Activated T-helper 17 cell treated with anti-CD3 and anti-CD28 coated beads, Interleukin-2, amount 50 U/mL, for 72 hours (primary cell): Measurements from ENCODE around the gene VGLL1. TPM values are rescaled to one million over a fixed set of nuclear protein-coding genes. Genes with fewer than 3 reads are reported as not detected.
A peak's percentile ranks its signal among the peaks of the same experiment; 100 is the strongest.

Source experiments
- ATAC-seq: fragments of 150-1000 bp; cut with Tn5 transposase; replicated peaks from 2 replicates; pipeline ENCODE4 v1.10.0; 2021; ENCODE audit warnings: mild to moderate bottlenecking, moderate library complexity
- H3K27ac Mint-ChIP-seq: one replicate; pipeline ENCODE4 v1.8.0; 2022; ENCODE audit warnings: mixed read lengths
- H3K27me3 Mint-ChIP-seq: one replicate; pipeline ENCODE4 v1.8.0; 2022; ENCODE audit warnings: mixed read lengths
- H3K36me3 Mint-ChIP-seq: one replicate; pipeline ENCODE4 v1.8.0; 2022; ENCODE audit warnings: low read depth, mild to moderate bottlenecking, mixed read lengths
- H3K4me1 Mint-ChIP-seq: one replicate; pipeline ENCODE4 v1.8.0; 2022; ENCODE audit warnings: mixed read lengths
- H3K4me3 Mint-ChIP-seq: one replicate; pipeline ENCODE4 v1.8.0; 2022; ENCODE audit warnings: mild to moderate bottlenecking, mixed read lengths
- H3K9me3 Mint-ChIP-seq: one replicate; pipeline ENCODE4 v1.8.0; 2022; ENCODE audit warnings: mixed read lengths
- total RNA-seq, 2 donors: library from RNA; stranded (reverse); gene quantifications; one replicate each; pipeline ENCODE4 v1.2.3, GENCODE V29; 2022

VGLL1 gene, protein sequence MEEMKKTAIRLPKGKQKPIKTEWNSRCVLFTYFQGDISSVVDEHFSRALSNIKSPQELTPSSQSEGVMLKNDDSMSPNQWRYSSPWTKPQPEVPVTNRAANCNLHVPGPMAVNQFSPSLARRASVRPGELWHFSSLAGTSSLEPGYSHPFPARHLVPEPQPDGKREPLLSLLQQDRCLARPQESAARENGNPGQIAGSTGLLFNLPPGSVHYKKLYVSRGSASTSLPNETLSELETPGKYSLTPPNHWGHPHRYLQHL
- not detected for total RNA-seq

DNA sequence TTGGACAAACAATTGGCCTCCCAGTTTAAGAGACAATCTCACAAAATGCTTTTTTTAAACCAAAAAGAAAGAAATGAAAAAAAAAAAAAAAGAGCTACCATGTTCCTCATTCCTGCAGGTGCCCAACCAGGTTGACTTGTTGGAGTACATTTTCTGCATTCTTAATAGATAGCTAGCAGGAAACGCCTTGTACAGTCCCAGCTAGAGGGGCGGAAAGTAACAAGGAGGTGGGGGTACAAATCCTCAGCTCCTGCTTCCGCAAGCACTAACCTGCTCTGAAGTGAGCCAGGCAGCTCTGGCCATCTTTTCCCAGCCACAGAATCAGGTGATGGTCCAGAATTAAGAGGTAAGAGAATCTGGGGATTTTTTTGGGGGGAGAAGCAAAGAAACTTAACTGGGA is at the start of gene VGLL1:
VGLL1 (plus strand) TSS at position 265 of the 400 bp plus-strand sequence. CDS start 3,806 bp downstream, outside the sequence.
- no peak within 1 kb of the TSS for H3K4me3 Mint-ChIP-seq
- no peak for ATAC-seq
- no peak within 1 kb of the TSS for H3K27ac Mint-ChIP-seq
- H3K9me3 Mint-ChIP-seq: no peaks in the 10 kb centered on the region
- peaks cover 4% of the 10 kb centered on the region for H3K4me1 Mint-ChIP-seq
- H3K27me3 Mint-ChIP-seq: peaks cover 3% of the 10 kb centered on the region
- H3K36me3 Mint-ChIP-seq: no peaks in the 10 kb centered on the region

DNA sequence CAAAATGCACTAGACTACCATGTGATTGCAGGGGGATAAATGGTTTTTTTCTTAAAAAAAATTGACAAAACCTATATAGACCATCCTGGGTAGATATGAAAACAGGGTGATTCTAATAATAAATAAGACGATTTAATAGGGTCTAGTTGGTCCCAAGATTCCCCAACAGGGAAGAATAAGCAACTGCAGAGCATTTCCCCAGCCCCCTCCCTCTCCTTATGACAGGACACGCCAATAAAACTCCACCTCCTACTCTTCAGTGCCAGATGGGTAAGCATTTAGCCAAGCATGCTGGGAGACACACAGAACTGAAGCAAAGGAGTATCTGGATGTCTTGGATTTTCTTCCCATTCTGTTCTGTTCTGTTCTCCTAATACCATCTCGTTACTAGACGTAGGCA is 44.4 kb upstream of the VGLL1 start, which contains the start of gene BRS3:
BRS3 (plus strand) TSS at position 301 of the 400 bp plus-strand sequence. CDS start 168 bp downstream, outside the sequence.
- H3K4me1 Mint-ChIP-seq: no peaks in the 10 kb centered on the region
- H3K27me3 Mint-ChIP-seq: peaks cover 22% of the 10 kb centered on the region
- H3K36me3 Mint-ChIP-seq: no peaks in the 10 kb centered on the region
- H3K4me3 Mint-ChIP-seq: no peak within 1 kb of the TSS
- ATAC-seq: no peak
- no peak within 1 kb of the TSS for H3K27ac Mint-ChIP-seq
- H3K9me3 Mint-ChIP-seq: no peaks in the 10 kb centered on the region

DNA sequence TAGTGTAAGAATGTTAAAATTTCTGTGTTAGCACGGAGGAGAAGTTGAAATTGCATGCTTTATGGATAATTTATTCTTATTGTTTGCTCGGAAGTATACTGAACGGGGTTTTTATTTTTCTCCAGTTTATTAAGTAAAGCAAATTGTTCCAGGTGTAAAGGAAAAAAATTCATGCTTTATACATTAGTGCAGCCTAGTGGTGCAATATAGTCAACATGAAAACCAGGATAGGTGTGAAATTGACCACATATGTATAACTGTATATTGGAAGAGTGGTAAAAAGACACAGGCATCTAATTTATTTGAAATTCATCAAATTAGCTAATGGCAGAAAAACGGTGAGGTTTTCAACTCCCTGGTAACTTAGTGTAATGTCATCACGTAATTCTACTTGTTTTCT is 43.3 kb upstream of the VGLL1 start:
- Mint-ChIP-seq H3K36me3 (no peaks in the 10 kb centered on the region), H3K4me1 (no peaks in the 10 kb centered on the region), H3K27ac (no peak overlapping the region), H3K4me3 (no peak overlapping the region), H3K27me3 (peaks cover 22% of the 10 kb centered on the region), H3K9me3 (no peaks in the 10 kb centered on the region)
- no peak for ATAC-seq

DNA sequence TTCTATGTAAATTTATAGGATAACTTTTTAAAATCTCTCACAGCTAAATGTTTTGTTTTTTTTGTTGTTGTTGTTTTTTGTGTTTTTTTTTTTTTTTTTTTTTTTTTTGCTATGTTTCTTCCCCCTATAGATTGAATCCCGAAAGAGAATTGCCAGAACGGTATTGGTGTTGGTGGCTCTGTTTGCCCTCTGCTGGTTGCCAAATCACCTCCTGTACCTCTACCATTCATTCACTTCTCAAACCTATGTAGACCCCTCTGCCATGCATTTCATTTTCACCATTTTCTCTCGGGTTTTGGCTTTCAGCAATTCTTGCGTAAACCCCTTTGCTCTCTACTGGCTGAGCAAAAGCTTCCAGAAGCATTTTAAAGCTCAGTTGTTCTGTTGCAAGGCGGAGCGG is 40.2 kb upstream of the VGLL1 start:
- Mint-ChIP-seq H3K9me3 (no peaks in the 10 kb centered on the region), H3K36me3 (no peaks in the 10 kb centered on the region), H3K4me1 (no peaks in the 10 kb centered on the region), H3K27ac (no peak overlapping the region), H3K4me3 (no peak overlapping the region), H3K27me3 (peaks cover 16% of the 10 kb centered on the region)
- no peak for ATAC-seq

DNA sequence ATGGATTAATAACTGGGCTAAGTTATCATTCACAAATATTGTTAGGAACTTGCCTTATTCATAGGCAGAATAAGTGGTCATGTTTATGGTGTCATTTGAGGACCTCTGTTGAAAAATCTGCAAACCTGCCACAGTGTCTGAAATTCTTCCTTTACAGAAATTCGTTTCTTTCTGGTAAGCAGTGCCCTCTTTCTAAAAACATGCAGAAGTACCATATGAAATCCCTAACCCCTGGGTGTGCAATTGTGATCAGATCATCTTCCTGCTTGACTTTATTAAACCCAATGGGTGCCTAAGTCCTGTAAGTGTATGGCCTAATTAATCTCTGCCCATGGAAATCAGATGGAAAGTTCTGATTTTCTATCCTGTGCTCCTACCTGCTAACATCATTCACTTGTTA is 39.0 kb upstream of the VGLL1 start:
- no peak for ATAC-seq
- Mint-ChIP-seq H3K27me3 (peaks cover 16% of the 10 kb centered on the region), H3K9me3 (no peaks in the 10 kb centered on the region), H3K4me3 (no peak overlapping the region), H3K27ac (no peak overlapping the region), H3K4me1 (no peaks in the 10 kb centered on the region), H3K36me3 (no peaks in the 10 kb centered on the region)

DNA sequence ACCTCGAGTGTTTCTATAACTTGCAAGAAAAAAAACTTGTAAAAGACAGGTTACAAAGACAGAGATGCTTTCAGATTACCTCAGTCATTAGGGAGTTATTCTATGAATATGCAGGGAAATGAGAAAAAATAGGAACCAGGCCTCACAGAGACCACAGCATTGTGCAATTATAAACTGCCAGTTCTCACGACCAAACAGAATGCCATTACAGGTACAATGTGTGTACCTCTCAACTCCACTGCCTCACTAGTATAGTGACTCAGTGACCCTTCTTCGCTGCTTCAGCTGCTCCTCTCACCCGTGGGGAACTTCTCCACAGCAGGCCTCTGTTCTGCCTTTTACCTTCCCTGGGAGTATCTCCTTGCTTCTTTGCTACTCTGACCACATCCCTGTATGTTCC is 37.0 kb upstream of the VGLL1 start:
- Mint-ChIP-seq H3K4me3 (peak overlapping the region; percentile 89), H3K4me1 (no peaks in the 10 kb centered on the region), H3K27ac (no peak overlapping the region), H3K27me3 (peaks cover 8% of the 10 kb centered on the region), H3K9me3 (no peaks in the 10 kb centered on the region), H3K36me3 (peaks cover 17% of the 10 kb centered on the region)
- ATAC-seq: no peak

DNA sequence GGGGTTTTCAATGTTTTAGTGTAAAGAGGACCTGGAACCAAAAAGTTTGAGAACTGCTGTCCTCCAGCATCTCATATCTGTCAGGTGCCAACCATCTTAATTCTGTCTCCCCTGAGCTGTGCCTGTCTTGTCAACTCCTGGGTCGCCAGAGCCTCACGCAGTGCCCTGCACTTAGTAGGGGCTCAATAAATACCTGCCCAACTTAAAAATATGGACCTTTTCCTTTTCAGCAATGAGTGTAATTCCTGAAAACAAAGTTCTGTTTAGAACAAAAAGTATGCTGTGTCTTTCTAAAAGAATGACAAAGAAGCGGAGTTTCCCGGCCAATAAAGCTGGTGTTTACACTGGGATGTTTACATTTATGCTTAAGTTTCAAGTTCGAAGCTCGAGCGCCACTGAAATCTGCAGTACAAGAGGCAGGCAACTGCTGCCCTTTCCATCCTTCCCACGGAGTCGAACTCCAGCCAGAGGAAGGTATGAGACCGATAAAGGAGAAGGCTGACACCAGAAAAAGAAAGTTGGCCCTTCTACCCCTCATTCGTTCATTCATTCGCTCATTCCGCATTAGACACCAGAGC is 35.7 kb upstream of the VGLL1 start:
- peaks cover 27% of the 10 kb centered on the region for H3K36me3 Mint-ChIP-seq
- no peaks in the 10 kb centered on the region for H3K27me3 Mint-ChIP-seq
- peak overlapping the region; percentile 89 for H3K4me3 Mint-ChIP-seq
- no peaks in the 10 kb centered on the region for H3K4me1 Mint-ChIP-seq
- H3K9me3 Mint-ChIP-seq: no peaks in the 10 kb centered on the region
- peak overlapping the region; percentile 86 for H3K27ac Mint-ChIP-seq
- peak; percentile 0 for ATAC-seq

DNA sequence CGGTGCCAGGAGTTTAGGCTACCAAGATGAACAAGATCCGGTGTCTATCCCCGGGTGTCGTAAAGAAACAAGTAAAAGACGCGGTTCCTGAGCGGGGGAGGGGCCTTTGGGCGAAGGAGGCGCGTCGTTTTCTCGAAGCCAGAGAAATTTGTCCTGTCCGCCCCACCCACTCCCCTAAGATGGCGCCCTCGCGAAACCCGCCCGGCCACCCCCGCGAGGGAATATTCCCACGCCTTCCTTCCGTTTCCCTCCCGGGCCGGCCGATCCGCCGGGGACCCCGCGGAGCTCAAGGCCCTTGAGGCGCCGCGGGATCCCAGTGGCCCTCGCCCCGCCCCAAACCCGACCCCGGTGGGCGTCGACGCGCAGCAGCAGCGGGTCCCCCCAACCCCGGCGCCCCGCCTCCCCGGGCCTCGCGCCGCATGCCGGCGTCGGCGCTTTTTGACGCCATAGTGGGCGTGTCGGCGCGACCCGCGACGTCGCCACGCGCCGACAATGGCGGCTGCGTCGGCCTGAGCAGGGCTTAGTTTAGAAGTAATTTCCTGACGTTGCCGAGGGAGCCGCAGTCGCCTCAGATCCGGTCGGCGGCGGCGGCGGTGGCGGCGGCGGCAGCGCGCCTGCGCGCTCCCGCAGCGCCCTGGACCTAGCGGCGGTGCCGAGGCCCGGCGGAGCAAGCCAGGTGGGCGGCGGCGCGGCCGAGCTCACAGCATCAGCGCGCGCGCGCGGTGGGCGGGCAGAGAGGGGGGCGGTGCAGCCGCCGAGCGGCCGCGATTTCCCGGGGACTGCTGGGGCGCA is 35.1 kb upstream of the VGLL1 start:
- no peaks in the 10 kb centered on the region for H3K9me3 Mint-ChIP-seq
- H3K4me1 Mint-ChIP-seq: no peaks in the 10 kb centered on the region
- peaks cover 27% of the 10 kb centered on the region for H3K36me3 Mint-ChIP-seq
- H3K27ac Mint-ChIP-seq: peak overlapping the region; percentile 86
- peak overlapping the region; percentile 89 for H3K4me3 Mint-ChIP-seq
- no peaks in the 10 kb centered on the region for H3K27me3 Mint-ChIP-seq
- ATAC-seq: peak; percentile 85

DNA sequence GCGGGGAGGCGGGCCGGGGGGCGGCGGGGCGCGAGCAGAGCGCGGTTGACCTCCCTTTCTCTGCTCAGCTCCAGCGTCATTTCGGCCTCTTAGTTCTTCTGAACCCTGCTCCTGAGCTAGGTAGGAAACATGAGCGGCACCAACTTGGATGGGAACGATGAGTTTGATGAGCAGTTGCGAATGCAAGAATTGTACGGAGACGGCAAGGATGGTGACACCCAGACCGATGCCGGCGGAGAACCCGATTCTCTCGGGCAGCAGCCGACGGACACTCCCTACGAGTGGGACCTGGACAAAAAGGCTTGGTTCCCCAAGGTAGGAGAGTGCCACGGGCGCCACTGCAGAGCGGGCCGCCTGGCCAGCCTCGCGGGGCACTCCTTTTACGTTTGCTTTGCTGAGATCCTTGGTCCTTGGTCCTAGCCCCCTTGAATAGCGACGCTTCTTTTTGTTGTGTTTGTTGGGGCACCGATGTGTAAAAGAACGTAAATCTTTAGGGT is 34.4 kb upstream of the VGLL1 start, which contains the start of gene HTATSF1:
HTATSF1 (plus strand) TSS at position 37 of the 497 bp plus-strand sequence; CDS start at position 130, 93 bp downstream.
- H3K9me3 Mint-ChIP-seq: no peaks in the 10 kb centered on the region
- H3K27me3 Mint-ChIP-seq: no peaks in the 10 kb centered on the region
- no peaks in the 10 kb centered on the region for H3K4me1 Mint-ChIP-seq
- no peak for ATAC-seq
- peaks cover 32% of the 10 kb centered on the region for H3K36me3 Mint-ChIP-seq
- H3K27ac Mint-ChIP-seq: peak within 1 kb of the TSS; percentile 86
- H3K4me3 Mint-ChIP-seq: peak within 1 kb of the TSS; percentile 89

DNA sequence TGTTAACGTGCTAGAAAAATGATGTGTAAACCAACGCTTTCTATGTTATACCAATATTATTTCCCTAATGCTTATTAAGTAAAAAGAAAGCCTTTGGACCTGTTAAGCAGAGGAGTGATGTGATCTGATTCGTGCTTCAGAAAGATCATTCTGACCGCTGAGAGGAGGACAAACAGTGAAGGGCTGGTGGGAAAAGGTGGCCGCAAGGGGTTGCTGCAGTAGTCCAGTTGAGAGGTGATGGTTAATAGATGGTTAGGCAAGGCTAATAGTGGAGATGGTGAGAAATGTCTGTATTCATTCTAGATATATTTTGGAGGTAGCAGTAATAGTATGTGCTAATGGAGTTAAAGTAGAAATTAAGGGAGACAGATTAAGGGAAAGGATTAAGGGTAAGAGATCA is 12.9 kb upstream of the VGLL1 start:
- Mint-ChIP-seq H3K36me3 (no peaks in the 10 kb centered on the region), H3K9me3 (no peaks in the 10 kb centered on the region), H3K4me1 (no peaks in the 10 kb centered on the region), H3K4me3 (no peak overlapping the region), H3K27me3 (no peaks in the 10 kb centered on the region), H3K27ac (no peak overlapping the region)
- no peak for ATAC-seq

DNA sequence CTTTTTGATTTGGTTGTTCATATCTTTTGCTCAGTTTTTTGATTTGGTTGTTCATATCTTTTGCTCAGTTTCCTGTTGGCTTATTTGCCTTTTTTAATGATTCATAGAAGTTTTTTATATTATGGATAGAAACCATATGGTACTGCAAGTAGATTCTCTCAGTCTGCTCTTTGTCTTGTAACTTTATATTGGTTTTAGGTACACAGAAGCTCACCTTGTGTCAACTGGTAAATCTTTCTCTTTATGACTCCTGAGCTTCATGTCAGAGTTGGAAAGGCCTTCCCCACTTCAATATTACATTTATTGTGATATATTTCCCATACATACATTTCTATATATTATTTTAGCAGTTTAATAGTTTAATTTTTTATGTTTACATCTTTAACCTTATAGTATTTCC is 8.2 kb upstream of the VGLL1 start:
- no peak overlapping the region for H3K4me3 Mint-ChIP-seq
- no peak for ATAC-seq
- no peaks in the 10 kb centered on the region for H3K9me3 Mint-ChIP-seq
- peaks cover 1% of the 10 kb centered on the region for H3K4me1 Mint-ChIP-seq
- no peaks in the 10 kb centered on the region for H3K36me3 Mint-ChIP-seq
- H3K27ac Mint-ChIP-seq: no peak overlapping the region
- H3K27me3 Mint-ChIP-seq: no peaks in the 10 kb centered on the region

DNA sequence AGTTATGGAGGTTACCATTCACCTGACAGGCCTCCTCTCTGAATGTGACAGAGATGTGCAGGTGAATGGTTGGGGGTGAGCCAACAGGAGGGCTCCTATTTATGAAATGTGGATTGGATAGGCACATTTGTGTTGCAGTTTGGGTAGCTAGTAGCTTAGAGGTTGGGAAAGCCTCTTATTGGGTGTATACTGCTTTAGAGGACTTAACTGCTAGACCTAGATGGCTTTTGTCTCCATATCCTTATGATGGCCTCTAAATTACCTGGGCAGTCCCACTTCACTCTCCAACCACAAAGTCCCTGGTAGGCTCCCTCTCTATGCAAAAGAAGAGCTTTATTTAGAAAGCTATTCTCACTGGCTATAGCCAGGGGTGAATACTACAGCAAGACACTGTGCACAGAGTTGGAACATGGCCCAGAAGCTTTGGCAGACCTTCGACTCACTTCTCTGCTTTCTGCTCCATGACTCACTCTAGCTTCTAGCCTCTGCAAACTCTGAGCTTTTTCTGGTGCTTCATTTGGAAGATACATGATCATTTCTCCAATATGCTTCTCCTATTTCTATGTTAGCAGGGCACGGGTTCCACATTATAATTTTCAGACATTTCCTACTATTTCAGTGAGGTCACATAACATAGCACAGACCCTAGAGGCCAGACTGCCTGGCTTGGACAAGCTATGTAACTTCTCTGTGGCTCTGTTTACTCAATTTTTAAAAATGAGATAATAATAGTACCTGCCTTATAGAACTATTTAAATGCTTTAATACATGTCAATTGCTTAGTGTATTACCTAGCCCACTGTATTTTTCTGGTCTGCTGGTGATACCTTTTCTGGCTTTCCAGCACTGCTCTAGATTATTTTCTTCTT is 6.0 kb upstream of the VGLL1 start:
- Mint-ChIP-seq H3K36me3 (no peaks in the 10 kb centered on the region), H3K27ac (no peak overlapping the region), H3K27me3 (no peaks in the 10 kb centered on the region), H3K4me1 (peaks cover 4% of the 10 kb centered on the region), H3K9me3 (no peaks in the 10 kb centered on the region), H3K4me3 (no peak overlapping the region)
- ATAC-seq: no peak

DNA sequence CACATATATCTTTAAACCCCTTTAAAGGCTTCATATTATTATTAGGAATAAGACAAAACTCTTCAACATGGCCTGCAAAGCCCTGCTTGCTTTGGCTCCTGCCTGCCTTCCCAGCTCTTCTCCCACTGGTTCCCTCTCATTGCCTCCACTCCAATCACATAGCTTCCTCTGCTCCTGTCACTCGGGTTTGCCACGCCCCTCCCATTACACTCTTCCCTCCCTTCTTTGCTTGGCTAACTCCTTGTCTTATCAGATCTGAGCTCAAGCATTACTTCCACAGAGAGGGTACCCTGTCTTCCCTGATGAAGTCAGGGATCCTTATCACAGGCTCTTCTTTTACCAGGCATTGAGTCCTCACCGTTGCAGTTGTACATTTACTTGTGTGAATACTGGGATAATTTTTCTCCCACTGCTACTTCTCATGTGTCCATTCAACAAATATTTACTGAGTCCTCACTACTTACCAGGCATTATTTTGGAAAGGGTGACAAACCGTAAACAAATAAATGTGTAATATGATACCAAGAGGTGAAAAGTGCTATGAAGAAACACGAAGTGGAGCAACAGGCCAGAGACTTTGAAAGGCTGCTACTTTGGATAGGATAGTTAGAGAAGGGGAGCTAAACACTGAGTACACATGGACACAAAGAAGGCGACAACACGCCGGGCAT is 3.2 kb upstream of the VGLL1 start:
- Mint-ChIP-seq H3K4me1 (peaks cover 4% of the 10 kb centered on the region), H3K9me3 (no peaks in the 10 kb centered on the region), H3K4me3 (no peak overlapping the region), H3K27ac (no peak overlapping the region), H3K27me3 (no peaks in the 10 kb centered on the region), H3K36me3 (no peaks in the 10 kb centered on the region)
- ATAC-seq: no peak
